MCF 10A (cell line): Measurements from ENCODE around the gene ATP8B3. TPM values are rescaled to one million over a fixed set of nuclear protein-coding genes. Genes with fewer than 3 reads are reported as not detected.

Experiments
- BruUV-seq: library from RNA; stranded (reverse); fragments of 400-500 nt; replicated peaks from 2 replicates; lab custom pipeline; 2021; lab: Mats Ljungman, UMichigan
- CTCF ChIA-PET: fragments of 300-600 bp; sonication (Branson Sonifier 250); formaldehyde crosslinking; extraction: SDS; loops from one replicate; lab custom pipeline; 2021; ENCODE audit warnings: antibody characterized with exemption, inconsistent platforms; lab: Yijun Ruan, JAX
- POLR2A ChIA-PET: fragments of 300-600, 350-650 bp; sonication (Branson Sonifier 250); formaldehyde crosslinking; extraction: SDS; loops from one replicate; lab custom pipeline; 2020; ENCODE audit warnings: antibody characterized with exemption, inconsistent platforms; lab: Yijun Ruan, JAX
- DNase-seq: peaks from one replicate; pipeline ENCODE4 v3.0.0-alpha.2; 2018; ENCODE audit not compliant: unreplicated experiment
- H3K27ac Mint-ChIP-seq: one replicate; pipeline ENCODE4 v1.8.0; 2022; ENCODE audit warnings: mild to moderate bottlenecking, low read depth, mixed read lengths; ENCODE audit not compliant: unreplicated experiment
- H3K27me3 Mint-ChIP-seq: one replicate; pipeline ENCODE4 v1.8.0; 2022; ENCODE audit warnings: mixed read lengths; ENCODE audit not compliant: insufficient read depth, unreplicated experiment
- H3K36me3 Mint-ChIP-seq: one replicate; pipeline ENCODE4 v1.8.0; 2022; ENCODE audit warnings: mild to moderate bottlenecking, moderate library complexity, mixed read lengths; ENCODE audit not compliant: insufficient read depth, unreplicated experiment
- H3K4me1 Mint-ChIP-seq: one replicate; pipeline ENCODE4 v1.8.0; 2022; ENCODE audit warnings: mixed read lengths; ENCODE audit not compliant: insufficient read depth, unreplicated experiment
- H3K4me3 Mint-ChIP-seq: one replicate; pipeline ENCODE4 v1.8.0; 2022; ENCODE audit warnings: mild to moderate bottlenecking, moderate library complexity, mixed read lengths; ENCODE audit not compliant: unreplicated experiment
- H3K9me3 Mint-ChIP-seq: one replicate; pipeline ENCODE4 v1.8.0; 2022; ENCODE audit warnings: mixed read lengths; ENCODE audit not compliant: unreplicated experiment
- CTCF ChIP-seq: fragments of 200-600 bp; IDR thresholded peaks from one replicate; pipeline ENCODE4 v1.8.0; 2022; ENCODE audit warnings: antibody characterized with exemption, mild to moderate bottlenecking; ENCODE audit not compliant: unreplicated experiment
- intact Hi-C: fragments of 100-400 bp; cut with micrococcal nuclease; formaldehyde crosslinking; loops from 2 replicates; pipeline ENCODE4 v1.14.1; 2022
- total RNA-seq: library from RNA; stranded (reverse); gene quantifications from 2 replicates; pipeline ENCODE4 v1.2.3, GENCODE V29; 2022

The ATP8B3 gene
- total RNA-seq, 1 experiment from 2014 or later: 9.3 TPM

GRCh38 chr19:1774989-1775772 lies 36.9 kb downstream of the ATP8B3 start:
- Mint-ChIP-seq H3K27me3 (no peaks in the 10 kb centered on the region), H3K27ac (peak overlapping the region; percentile 74), H3K36me3 (no peaks in the 10 kb centered on the region), H3K4me1 (peaks cover 34% of the 10 kb centered on the region), H3K9me3 (peaks cover 8% of the 10 kb centered on the region), H3K4me3 (peak overlapping the region; percentile 43)
- DNase-seq: no peak
- CTCF ChIA-PET: interaction anchor here (0.6 kb wide), 1 partner anchor 733 kb away, joined by 3 read pairs; no protein-coding TSS in a partner anchor
- POLR2A ChIA-PET: no interaction called here
- peak; percentile 72 for TF ChIP-seq CTCF
- intact Hi-C loops: no loop called here
- no TSS peak for BruUV-seq

- CTCF ChIA-PET: interaction anchor here (0.6 to 5.6 kb wide), 9 partner anchors 9 to 265 kb away, joined by 3 to 54 read pairs (median 3); no protein-coding TSS in a partner anchor
- POLR2A ChIA-PET: interaction anchor here (0.6 to 1.6 kb wide), 15 partner anchors 8 to 520 kb away, joined by 3 to 23 read pairs (median 3); partner anchors contain the start of genes MBD3, TCF3 and UQCR11
- peaks cover 29% of the 10 kb centered on the region for H3K4me1 Mint-ChIP-seq
- peaks cover 8% of the 10 kb centered on the region for H3K9me3 Mint-ChIP-seq
- no TSS peak for BruUV-seq
- no peaks in the 10 kb centered on the region for H3K36me3 Mint-ChIP-seq
- peak; percentile 93 for DNase-seq
- H3K27ac Mint-ChIP-seq: peak overlapping the region; percentile 44
- no peak for TF ChIP-seq CTCF
- intact Hi-C loops: no loop called here
- peak overlapping the region; percentile 24 for H3K4me3 Mint-ChIP-seq
- H3K27me3 Mint-ChIP-seq: no peaks in the 10 kb centered on the region
These were observed 38.9 kb downstream of the ATP8B3 start for GRCh38 chr19:1773184-1773583.

- intact Hi-C loops: no loop called here
- Mint-ChIP-seq H3K4me1 (peaks cover 29% of the 10 kb centered on the region), H3K27ac (no peak overlapping the region), H3K9me3 (peaks cover 8% of the 10 kb centered on the region), H3K4me3 (no peak overlapping the region), H3K27me3 (no peaks in the 10 kb centered on the region), H3K36me3 (no peaks in the 10 kb centered on the region)
- DNase-seq: no peak
- POLR2A ChIA-PET: interaction anchor here (0.7 to 2.1 kb wide), 5 partner anchors 24 to 178 kb away, joined by 3 to 8 read pairs (median 4); partner anchors contain the start of genes MBD3 and TCF3
- no peak for TF ChIP-seq CTCF
- CTCF ChIA-PET: interaction anchor here (0.5 to 5.6 kb wide), 10 partner anchors 10 to 269 kb away, joined by 3 to 54 read pairs (median 4); no protein-coding TSS in a partner anchor
- no TSS peak for BruUV-seq
These were observed 41.1 kb downstream of the ATP8B3 start for GRCh38 chr19:1770866-1771576.

GRCh38 chr19:1769645-1769985 lies 42.5 kb downstream of the ATP8B3 start:
- peaks cover 8% of the 10 kb centered on the region for H3K9me3 Mint-ChIP-seq
- BruUV-seq: no TSS peak
- TF ChIP-seq CTCF: no peak
- ChIA-PET POLR2A (no interaction called here), CTCF (interaction anchor here (0.9 to 5.6 kb wide), 3 partner anchors 12 to 97 kb away, joined by 3 to 54 read pairs (median 11); no protein-coding TSS in a partner anchor)
- peaks cover 25% of the 10 kb centered on the region for H3K4me1 Mint-ChIP-seq
- no peak overlapping the region for H3K27ac Mint-ChIP-seq
- no peaks in the 10 kb centered on the region for H3K36me3 Mint-ChIP-seq
- H3K27me3 Mint-ChIP-seq: peaks cover 10% of the 10 kb centered on the region
- no peak overlapping the region for H3K4me3 Mint-ChIP-seq
- intact Hi-C loops: no loop called here
- no peak for DNase-seq
